Activated CD8-positive, alpha-beta memory T cell treated with anti-CD3 and anti-CD28 coated beads, Interleukin-2, amount 50 U/mL, for 24 hours (primary cell): ENCODE results near the gene GPR15LG.
"Not testable (repeated sequence)": the region's sequence is repeated elsewhere in the genome, so short reads cannot be mapped to it uniquely, and the experiment has no call there.

Source experiments
- DNase-seq: peaks from one replicate; pipeline ENCODE4 v3.0.0-alpha.2; 2020; ENCODE audit errors: extremely low read depth

The GPR15LG gene

GRCh38 chr10:84173501-84173929 lies at the start of gene GPR15LG:
Gene GPR15LG (plus strand): TSS chr10:84173801. CDS start chr10:84173852, 51 bp downstream.
- no peak for DNase-seq

GRCh38 chr10:84125910-84126784 lies 47.5 kb upstream of the GPR15LG start:
- DNase-seq: not testable (repeated sequence)

- DNase-seq: no peak
Measured at GRCh38 chr10:84126785-84127167, 46.8 kb upstream of the GPR15LG start.

GRCh38 chr10:84135836-84136235 lies 37.8 kb upstream of the GPR15LG start:
- DNase-seq: no peak

- DNase-seq: no peak
Measured at GRCh38 chr10:84137811-84138210, 35.8 kb upstream of the GPR15LG start.

GRCh38 chr10:84138478-84139125 lies 35.0 kb upstream of the GPR15LG start:
- peak; percentile 13 for DNase-seq

- peak; percentile 99 for DNase-seq
Measured at GRCh38 chr10:84139126-84140035, 34.2 kb upstream of the GPR15LG start, which contains the start of gene GHITM. Gene GHITM (plus strand): TSS chr10:84139509. CDS start chr10:84141501, 1,992 bp downstream.

GRCh38 chr10:84140036-84140379 lies 33.6 kb upstream of the GPR15LG start:
- no peak for DNase-seq

GRCh38 chr10:84147347-84147746 lies 26.3 kb upstream of the GPR15LG start:
- no peak for DNase-seq

- DNase-seq: not testable (repeated sequence)
Measured at GRCh38 chr10:84148006-84148597, 25.5 kb upstream of the GPR15LG start.

GRCh38 chr10:84149854-84150253 lies 23.7 kb upstream of the GPR15LG start:
- DNase-seq: no peak

- no peak for DNase-seq
Measured at GRCh38 chr10:84152769-84153168, 20.8 kb upstream of the GPR15LG start.

- DNase-seq: no peak
Measured at GRCh38 chr10:84155521-84155920, 18.1 kb upstream of the GPR15LG start.

- no peak for DNase-seq
Measured at GRCh38 chr10:84156009-84156408, 17.6 kb upstream of the GPR15LG start.

GRCh38 chr10:84156768-84157167 lies 16.8 kb upstream of the GPR15LG start:
- DNase-seq: no peak

- DNase-seq: no peak
Measured at GRCh38 chr10:84158061-84158460, 15.5 kb upstream of the GPR15LG start.

GRCh38 chr10:84158550-84158949 lies 15.1 kb upstream of the GPR15LG start:
- no peak for DNase-seq

- DNase-seq: no peak
Measured at GRCh38 chr10:84159076-84159685, 14.4 kb upstream of the GPR15LG start.

GRCh38 chr10:84160663-84161362 lies 12.8 kb upstream of the GPR15LG start:
- no peak for DNase-seq

- no peak for DNase-seq
Measured at GRCh38 chr10:84163996-84164395, 9.6 kb upstream of the GPR15LG start.

GRCh38 chr10:84164442-84164841 lies 9.2 kb upstream of the GPR15LG start:
- DNase-seq: no peak
